Pancreas (tissue), 10 donors: Measurements from ENCODE around the gene SERPINC1. TPM values are rescaled to one million over a fixed set of nuclear protein-coding genes. Genes with fewer than 3 reads are reported as not detected.
"Not testable (repeated sequence)": the region's sequence is repeated elsewhere in the genome, so short reads cannot be mapped to it uniquely, and the experiment has no call there.

Source experiments
- ATAC-seq, 4 donors: fragments of 200-7000 bp; cut with Tn5 transposase; one replicate each; pipeline versions ENCODE4 v1.8.0 to v1.9.1; 2020; ENCODE audit warnings: mild to moderate bottlenecking in 4 of 4, moderate library complexity in 4 of 4
- DNase-seq, 6 donors: peaks; one replicate each; pipeline ENCODE4 v3.0.0-alpha.2; 2020
- FAIRE-seq: peaks from 2 replicates; lab custom pipeline; 2012; peaks lifted over from hg19 to GRCh38; lab: Jason Lieb, UNC
- H3K27ac ChIP-seq, 4 donors: fragments of 200-600 bp; sonication (generic); 1 replicate in 3 of 4; 2 replicates in 1 of 4; pipeline versions ENCODE4 v1.5.0 to v1.8.0; 2020
- H3K27me3 ChIP-seq, 4 donors: fragments of 200-600 bp; one replicate each; pipeline ENCODE4 v1.8.0; 2021
- H3K36me3 ChIP-seq, 3 donors: fragments of 200-600 bp; sonication (generic) in 1 of 3; one replicate each; pipeline versions ENCODE4 v1.5.0 to v1.8.0; 2020 to 2021
- H3K4me1 ChIP-seq, 3 donors: fragments of 200-600 bp; one replicate each; pipeline ENCODE4 v1.8.0; 2021
- H3K4me3 ChIP-seq, 4 donors: fragments of 200-600 bp; sonication (generic) in 2 of 4; one replicate each; pipeline versions ENCODE4 v1.5.0 to v1.8.0; 2020 to 2021
- H3K9me3 ChIP-seq, 4 donors: fragments of 200-600 bp; one replicate each; pipeline ENCODE4 v1.8.0; 2021
- CTCF ChIP-seq, 4 donors: fragments of 200-600 bp; sonication (generic) in 3 of 4; IDR thresholded peaks; one replicate each; pipeline versions ENCODE4 v1.5.0 to v1.8.0; 2021; ENCODE audit warnings: antibody characterized with exemption in 4 of 4
- WGBS, 2 donors: extraction: QIAGEN DNeasy Blood & Tissue Kit; methylation state at CpG; one replicate each; pipeline ENCODE4 v1.1.7; 2013; 5-methylcytosine and 5-hydroxymethylcytosine counted together
- intact Hi-C, 3 donors: fragments of 100-400 bp; cut with DNase I; formaldehyde crosslinking; loops; one replicate each; pipeline versions ENCODE4 v1.11.1 to v1.14.2; 2022
- polyA plus RNA-seq, 2 donors: library from polyadenylated mRNA; stranded (reverse); fragments of 200-250 nt; gene quantifications; one replicate each; pipeline ENCODE4 v1.2.3, GENCODE V29; 2013
- total RNA-seq, 6 donors: library from RNA; stranded (reverse); fragmentation: NEBNext Ultra II Directional in 4 of 6; extraction: Animal tissue kit (Norgen Biotek cat#: 25700) in 4 of 6; gene quantifications; one replicate each; pipeline versions ENCODE4 v1.2.1 to v1.2.4, GENCODE V29; 2021 to 2023
- donor health status: healthy with polysubstance abuse.
- donor health status: DM: no; HTN: no; CAD: no; lungs with moderate emphysema.
- donor health status: DM: no; HTN: no; CAD: no.
- donor health status: control.
- donor health status: control.
- donor health status: Bipolar disorder and iron deficiency.
- donor health status: DM: yes; HTN: yes; CAD: no.
- donor health status: DM: no; HTN: no; CAD: no.
- donor health status: DM: no; HTN: no; CAD: no.
- donor health status: DM: yes; HTN: yes; CAD: no.

The SERPINC1 gene
- total and polyA plus RNA-seq, 8 donors: 0.16 to 1.2 TPM; not detected in 6

GRCh38 chr1:173865468-173866164 lies 51.5 kb downstream of the SERPINC1 start:
- H3K4me3 ChIP-seq: peak overlapping the region in 3 of 4 donors; percentile 59 to 78 (median 70)
- H3K27me3 ChIP-seq: no peaks in the 10 kb centered on the region
- FAIRE-seq (no peak), DNase-seq (no peak), ATAC-seq (no peak)
- peaks cover 0 to 40% (median 29%) of the 10 kb centered on the region in 3 donors for H3K36me3 ChIP-seq
- H3K4me1 ChIP-seq: peaks cover 10 to 29% (median 26%) of the 10 kb centered on the region in 3 donors
- no peak for TF ChIP-seq CTCF (IDR thresholded peaks at IDR 0.05)
- intact Hi-C loops: no loop called here
- H3K9me3 ChIP-seq: no peaks in the 10 kb centered on the region
- H3K27ac ChIP-seq: no peak overlapping the region
- WGBS, 2 donors: 14 to 16% methylated on average over 4 of the region's 4 CpGs

GRCh38 chr1:173864179-173864867 lies 52.8 kb downstream of the SERPINC1 start:
- Histone ChIP-seq H3K4me3 (peak overlapping the region in 2 of 4 donors; percentile 59 to 70), H3K27ac (no peak overlapping the region), H3K9me3 (no peaks in the 10 kb centered on the region), H3K36me3 (peaks cover 0 to 43% (median 29%) of the 10 kb centered on the region in 3 donors), H3K27me3 (no peaks in the 10 kb centered on the region), H3K4me1 (peaks cover 10 to 16% (median 14%) of the 10 kb centered on the region in 3 donors)
- no peak for TF ChIP-seq CTCF (IDR thresholded peaks at IDR 0.05)
- DNase-seq (no peak), ATAC-seq (no peak), FAIRE-seq (no peak)
- 79 to 81% methylated on average over 5 of the region's 5 CpGs for WGBS, 2 donors
- intact Hi-C loops: no loop called here

- intact Hi-C loops: no loop called here
- Histone ChIP-seq H3K4me3 (no peak overlapping the region), H3K27me3 (no peaks in the 10 kb centered on the region), H3K27ac (no peak overlapping the region), H3K36me3 (peaks cover 0 to 46% (median 29%) of the 10 kb centered on the region in 3 donors), H3K4me1 (peaks cover 10 to 16% (median 13%) of the 10 kb centered on the region in 3 donors), H3K9me3 (no peaks in the 10 kb centered on the region)
- no peak for FAIRE-seq
- no peak for ATAC-seq
- no peak for DNase-seq
- TF ChIP-seq CTCF (IDR thresholded peaks at IDR 0.05): no peak
Observed at GRCh38 chr1:173863224-173864161, 53.6 kb downstream of the SERPINC1 start.

GRCh38 chr1:173862769-173863223 lies 54.3 kb downstream of the SERPINC1 start:
- no peaks in the 10 kb centered on the region for H3K27me3 ChIP-seq
- FAIRE-seq (no peak), ATAC-seq (no peak), DNase-seq (no peak)
- peaks cover 10 to 16% (median 13%) of the 10 kb centered on the region in 3 donors for H3K4me1 ChIP-seq
- 85 to 86% methylated on average over 8 of the region's 8 CpGs for WGBS, 2 donors
- no peak for TF ChIP-seq CTCF (IDR thresholded peaks at IDR 0.05)
- H3K27ac ChIP-seq: no peak overlapping the region
- intact Hi-C loops: no loop called here
- H3K4me3 ChIP-seq: no peak overlapping the region
- H3K36me3 ChIP-seq: peaks cover 0 to 51% (median 29%) of the 10 kb centered on the region in 3 donors
- no peaks in the 10 kb centered on the region for H3K9me3 ChIP-seq

GRCh38 chr1:173862146-173862768 lies 54.9 kb downstream of the SERPINC1 start:
- H3K27ac ChIP-seq, DNase-seq, H3K27me3 ChIP-seq, FAIRE-seq, H3K4me3 ChIP-seq, intact Hi-C loops, H3K9me3 ChIP-seq: not testable (repeated sequence)
- Histone ChIP-seq H3K4me1 (peaks cover 10 to 16% (median 13%) of the 10 kb centered on the region in 3 donors), H3K36me3 (peaks cover 0 to 51% (median 29%) of the 10 kb centered on the region in 3 donors)
- ATAC-seq: peak in 1 of 4 donors; percentile 6
- WGBS, 2 donors: 90% methylated on average over 13 of the region's 13 CpGs
